HL-60 (cell line): Measurements from ENCODE around the gene KCNJ6.

Experiments
- DNase-seq, 2 experiments: peaks; one replicate each; pipeline ENCODE4 v3.0.0-alpha.2; 2010 to 2020; ENCODE audit warnings: low read depth in 1 of 2, low spot score in 1 of 2
- H3K27ac ChIP-seq: fragments of 250-450 bp; sonication (Bioruptor Pico); replicated peaks from 2 replicates; pipeline ENCODE4 v1.5.1; 2020; ENCODE audit warnings: mild to moderate bottlenecking, moderate library complexity
- H3K27me3 ChIP-seq: fragments of 250-450 bp; sonication (Bioruptor Pico); 2 replicates; pipeline ENCODE4 v1.5.1; 2021; ENCODE audit warnings: mild to moderate bottlenecking, moderate library complexity; ENCODE audit not compliant: insufficient read depth, poor library complexity, severe bottlenecking
- H3K4me3 ChIP-seq: replicated peaks from 2 replicates; pipeline ENCODE4 v1.5.1; 2011; ENCODE audit warnings: mild to moderate bottlenecking, control low read depth, low read length; ENCODE audit not compliant: insufficient read depth
- CTCF ChIP-seq: IDR thresholded peaks from one replicate; pipeline ENCODE4 v1.5.1; 2011; ENCODE audit warnings: low read length, control low read depth, inconsistent platforms; ENCODE audit not compliant: insufficient read depth
- GABPA ChIP-seq: IDR thresholded peaks from 2 replicates; pipeline ENCODE4 v1.6.1; 2012; ENCODE audit warnings: low read depth
- POLR2AphosphoS5 ChIP-seq: IDR thresholded peaks from 2 replicates; pipeline ENCODE4 v1.6.1; 2012; ENCODE audit warnings: low read depth
- REST ChIP-seq: IDR thresholded peaks from 2 replicates; pipeline ENCODE4 v1.6.1; 2012; ENCODE audit warnings: low read depth; ENCODE audit not compliant: insufficient replicate concordance
- SPI1 ChIP-seq: IDR thresholded peaks from 2 replicates; pipeline ENCODE4 v1.6.1; 2012; ENCODE audit warnings: low read depth, mild to moderate bottlenecking, borderline replicate concordance

KCNJ6 gene

GRCh38 chr21:37639756-37640155 is 276.5 kb downstream of the KCNJ6 start:
- Histone ChIP-seq H3K27me3 (no peaks in the 10 kb centered on the region), H3K27ac (no peak overlapping the region), H3K4me3 (no peak overlapping the region)
- no peak for TF ChIP-seq REST
- DNase-seq: no peak

GRCh38 chr21:37636152-37636860 is 280.0 kb downstream of the KCNJ6 start:
- DNase-seq: no peak
- Histone ChIP-seq H3K27me3 (no peaks in the 10 kb centered on the region), H3K4me3 (no peak overlapping the region), H3K27ac (no peak overlapping the region)
- TF ChIP-seq GABPA (no peak), POLR2AphosphoS5 (no peak), REST (no peak), SPI1 (no peak), CTCF (no peak)

GRCh38 chr21:37631319-37632117 is 284.7 kb downstream of the KCNJ6 start:
- H3K27me3 ChIP-seq: peaks cover 8% of the 10 kb centered on the region
- no peak for DNase-seq
- TF ChIP-seq POLR2AphosphoS5 (no peak), SPI1 (no peak), GABPA (no peak)
- H3K27ac ChIP-seq: no peak overlapping the region
- no peak overlapping the region for H3K4me3 ChIP-seq

GRCh38 chr21:37630872-37631271 is 285.4 kb downstream of the KCNJ6 start:
- Histone ChIP-seq H3K4me3 (no peak overlapping the region), H3K27ac (no peak overlapping the region)

More at GRCh38 chr21:37630872-37631271, 285.4 kb downstream of the KCNJ6 start:
- DNase-seq: no peak
- no peak for TF ChIP-seq CTCF
- TF ChIP-seq REST: no peak
- TF ChIP-seq GABPA: no peak
- no peak for TF ChIP-seq SPI1
- H3K27me3 ChIP-seq: peaks cover 8% of the 10 kb centered on the region
